Effector CD4-positive, alpha-beta T cell (primary cell): ENCODE data around the gene MYH9.

ENCODE experiments used
- DNase-seq: peaks from one replicate; pipeline ENCODE4 v3.0.0-alpha.2; 2020

The MYH9 gene

GRCh38 chr22:36239150-36239400 is 148.7 kb downstream of the MYH9 start:
- DNase-seq: no peak

- no peak for DNase-seq
Measured at GRCh38 chr22:36238373-36239149, 149.2 kb downstream of the MYH9 start.

- DNase-seq: no peak
Measured at GRCh38 chr22:36237462-36238372, 150.1 kb downstream of the MYH9 start.

GRCh38 chr22:36236388-36237319 is 151.1 kb downstream of the MYH9 start:
- DNase-seq: no peak

- no peak for DNase-seq
Measured at GRCh38 chr22:36235585-36235984, 152.2 kb downstream of the MYH9 start.

GRCh38 chr22:36234919-36235318 is 152.8 kb downstream of the MYH9 start:
- no peak for DNase-seq

- DNase-seq: no peak
Measured at GRCh38 chr22:36234213-36234612, 153.6 kb downstream of the MYH9 start.

GRCh38 chr22:36233796-36234195 is 154.0 kb downstream of the MYH9 start:
- no peak for DNase-seq

GRCh38 chr22:36232715-36233401 is 154.9 kb downstream of the MYH9 start:
- DNase-seq: no peak
